Astrocyte of the hippocampus (primary cell): Measurements from ENCODE around the gene HDAC4.

ENCODE experiments used
- DNase-seq: peaks from one replicate; pipeline ENCODE4 v3.0.0; 2011; ENCODE audit warnings: low read depth, low spot score

HDAC4 gene

DNA sequence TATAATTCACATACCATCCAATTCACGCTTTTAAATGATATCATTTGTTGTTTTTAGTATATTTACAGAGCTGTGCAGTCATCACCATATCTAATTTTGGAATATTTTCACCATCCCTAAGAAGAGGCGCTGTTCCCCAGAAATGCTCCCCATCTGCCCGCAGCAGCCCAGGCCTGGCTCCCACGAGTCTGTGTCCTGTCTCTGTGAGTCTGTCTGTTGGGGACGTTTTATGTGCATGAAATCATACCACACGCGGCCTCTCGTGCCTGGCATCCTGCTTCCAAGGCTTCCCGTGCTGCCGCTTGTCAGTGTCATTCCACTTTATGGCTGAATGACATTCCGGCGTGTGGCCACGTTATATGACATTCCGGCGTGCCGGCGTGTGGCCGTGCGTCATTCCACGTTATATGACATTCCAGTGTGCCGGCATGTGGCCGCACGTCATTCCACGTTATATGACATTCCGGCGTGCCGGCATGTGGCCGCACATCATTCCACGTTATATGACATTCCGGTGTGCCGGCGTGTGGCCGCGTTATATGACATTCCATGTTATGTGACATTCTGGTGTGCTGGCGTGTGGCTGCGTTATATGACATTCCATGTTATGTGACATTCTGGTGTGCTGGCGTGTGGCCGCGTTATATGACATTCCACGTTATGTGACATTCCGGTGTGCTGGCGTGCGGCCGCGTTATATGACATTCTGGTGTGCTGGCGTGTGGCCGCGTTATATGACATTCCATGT is 276.5 kb downstream of the HDAC4 start:
- no peak for DNase-seq

GRCh38 chr2:239122421-239123110 is 278.3 kb downstream of the HDAC4 start:
- no peak for DNase-seq

DNA sequence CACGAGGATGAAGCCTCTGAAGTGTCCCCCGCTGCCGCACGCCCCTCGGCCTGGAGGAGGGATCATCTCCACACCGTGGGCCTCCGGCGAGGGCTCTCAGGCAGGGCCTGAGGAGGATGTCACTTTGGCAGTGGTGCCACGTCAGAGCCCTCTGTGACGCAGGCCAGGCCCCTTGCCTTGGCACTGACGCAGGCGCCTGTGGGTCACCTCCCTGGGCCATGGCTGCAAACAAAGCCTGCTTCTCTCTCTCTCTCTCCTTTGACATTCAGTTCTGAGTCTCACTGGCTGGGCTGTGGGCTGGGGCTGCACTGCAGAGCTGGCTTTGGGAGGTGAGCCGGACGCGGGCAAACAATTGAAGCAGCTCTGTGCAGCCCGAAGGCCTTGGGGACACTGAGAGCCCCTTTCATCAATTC is 279.2 kb downstream of the HDAC4 start:
- no peak for DNase-seq

DNA sequence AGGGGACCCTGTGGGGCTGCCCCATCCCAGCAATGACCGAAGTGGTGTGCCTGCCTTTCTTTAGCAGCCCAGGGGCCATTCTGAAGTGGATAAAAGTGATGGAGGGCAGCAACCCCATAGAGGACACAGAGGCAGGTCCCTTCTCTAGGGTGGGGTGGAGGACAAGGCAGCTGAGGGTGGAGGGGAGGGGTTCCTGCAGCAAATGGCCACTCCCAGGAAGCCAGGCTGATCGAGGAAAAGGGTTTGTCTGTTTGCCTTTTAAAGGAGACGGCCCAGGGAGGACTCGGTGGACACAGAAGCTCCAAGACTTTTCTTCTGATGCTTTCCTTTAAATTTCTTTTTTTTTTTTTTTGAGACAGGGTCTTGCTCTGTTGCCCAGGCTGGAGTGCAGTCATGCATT is 280.2 kb downstream of the HDAC4 start:
- no peak for DNase-seq

GRCh38 chr2:239119346-239120126 is 281.3 kb downstream of the HDAC4 start:
- no peak for DNase-seq

GRCh38 chr2:239118675-239119211 is 282.1 kb downstream of the HDAC4 start:
- DNase-seq: no peak

- DNase-seq: no peak
These were observed 282.6 kb downstream of the HDAC4 start for GRCh38 chr2:239118264-239118663.

DNA sequence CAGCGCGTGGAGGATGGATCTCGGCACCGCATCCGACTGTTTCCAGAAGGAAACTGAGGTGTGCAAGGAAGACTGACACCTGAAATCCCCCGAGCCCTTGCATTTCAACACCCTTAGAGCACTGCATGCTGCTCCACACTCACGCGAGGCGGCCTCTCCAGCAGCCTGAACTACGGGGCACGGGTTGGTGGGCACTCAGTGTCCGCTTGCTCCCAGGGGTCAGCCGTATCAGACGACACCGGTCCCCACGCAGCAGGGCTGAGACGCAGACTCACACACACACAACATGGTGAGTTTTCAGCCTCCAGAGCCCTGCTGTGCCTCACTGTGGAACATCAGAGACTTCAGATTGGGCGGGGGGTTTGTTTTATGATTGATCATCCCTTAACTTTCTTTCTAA is 283.0 kb downstream of the HDAC4 start:
- no peak for DNase-seq

DNA sequence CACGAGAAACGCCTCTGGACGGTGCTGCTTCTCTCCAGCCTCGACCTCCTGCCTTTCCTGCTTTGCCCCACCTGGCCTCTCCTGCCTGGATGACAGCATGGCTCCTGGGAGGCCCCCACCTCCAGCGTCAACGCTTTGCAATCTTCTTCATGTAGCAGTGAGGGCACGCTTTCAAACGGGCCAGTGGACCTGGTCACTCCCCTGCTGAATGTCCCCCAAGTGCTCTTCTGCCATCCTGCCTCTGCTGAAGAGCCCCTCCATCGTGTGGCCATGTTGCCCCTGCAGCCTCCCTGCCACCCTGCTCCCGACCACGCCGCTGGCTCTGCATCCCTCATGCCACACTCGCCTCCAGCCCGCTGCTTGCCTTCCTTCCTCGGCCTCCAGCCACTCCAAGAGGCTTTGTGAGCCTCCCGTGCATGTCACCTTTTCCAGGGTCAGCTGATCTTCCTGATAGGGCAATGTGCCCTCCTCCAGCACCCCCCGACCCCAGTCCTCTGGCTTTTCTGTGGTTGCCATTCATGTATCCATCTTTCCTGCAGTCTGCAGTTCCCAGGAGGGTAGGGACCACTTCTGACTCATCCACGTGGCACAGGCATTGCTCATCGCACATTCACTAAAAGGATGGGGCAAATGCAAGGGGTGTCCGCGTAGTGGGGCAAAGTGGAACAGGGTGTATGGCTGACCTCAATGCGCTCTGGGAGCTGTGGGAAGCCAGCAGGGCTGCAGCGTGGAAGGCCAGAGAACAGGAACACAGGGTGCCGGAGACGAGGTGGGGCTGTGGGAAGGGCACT is 284.2 kb downstream of the HDAC4 start:
- peak; percentile 57 for DNase-seq

- no peak for DNase-seq
These were observed 285.2 kb downstream of the HDAC4 start for GRCh38 chr2:239115616-239116015.

DNA sequence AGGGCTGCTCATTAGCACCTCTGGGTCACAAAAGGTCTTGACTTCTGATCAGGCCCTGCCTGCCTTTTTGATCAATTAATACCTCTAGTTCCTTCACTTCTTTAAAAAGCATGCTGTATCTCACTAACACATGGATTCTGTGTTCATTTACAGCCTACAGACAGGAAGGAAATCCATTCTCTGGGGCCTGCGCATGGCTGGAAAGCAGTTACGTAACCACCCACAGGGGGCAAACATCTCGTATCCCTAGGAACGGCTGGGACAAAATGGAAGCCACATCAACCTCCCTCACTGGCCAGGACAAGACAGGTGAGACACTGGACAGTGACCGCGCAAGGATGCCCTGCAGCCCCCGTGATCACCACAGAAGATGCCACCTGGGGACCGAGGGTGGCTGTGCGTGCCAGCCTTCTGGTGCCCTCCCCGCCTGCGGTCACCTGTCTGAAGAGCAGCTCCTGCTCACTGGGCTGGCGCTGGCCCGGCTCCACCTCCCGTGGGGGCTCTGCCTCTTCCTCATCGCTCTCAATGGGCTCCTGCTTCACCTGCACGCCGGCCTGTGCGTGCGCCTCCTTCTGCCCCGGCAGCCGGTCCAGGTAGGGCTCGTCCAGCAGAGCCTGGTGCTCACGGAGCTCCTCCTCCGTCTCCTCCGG is 286.1 kb downstream of the HDAC4 start:
- DNase-seq: no peak

DNA sequence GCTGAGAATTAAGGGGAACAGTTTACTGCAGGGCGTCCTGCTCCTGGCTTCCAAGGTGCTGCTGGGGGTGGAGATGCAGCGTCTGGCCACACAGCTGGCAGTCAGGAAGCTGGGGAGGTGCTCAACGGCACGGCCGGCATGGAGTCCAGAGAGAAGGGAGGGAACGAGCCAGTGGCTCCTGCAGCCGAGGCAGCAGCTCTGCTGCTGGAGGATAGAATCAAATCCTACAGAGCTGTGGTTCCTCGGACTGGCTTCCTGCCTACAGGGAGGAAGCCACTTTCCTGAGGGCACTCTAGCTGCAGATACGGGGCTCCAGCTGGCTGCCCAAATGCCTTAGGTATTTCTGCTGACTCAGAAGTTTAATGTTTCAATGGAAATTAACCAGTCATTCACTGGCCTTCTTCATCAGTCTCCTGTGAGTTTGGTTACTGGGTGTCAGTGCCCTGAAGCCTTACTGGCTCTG is 286.7 kb downstream of the HDAC4 start:
- peak; percentile 64 for DNase-seq

- no peak for DNase-seq
These were observed 287.2 kb downstream of the HDAC4 start for GRCh38 chr2:239113615-239114014.

DNA sequence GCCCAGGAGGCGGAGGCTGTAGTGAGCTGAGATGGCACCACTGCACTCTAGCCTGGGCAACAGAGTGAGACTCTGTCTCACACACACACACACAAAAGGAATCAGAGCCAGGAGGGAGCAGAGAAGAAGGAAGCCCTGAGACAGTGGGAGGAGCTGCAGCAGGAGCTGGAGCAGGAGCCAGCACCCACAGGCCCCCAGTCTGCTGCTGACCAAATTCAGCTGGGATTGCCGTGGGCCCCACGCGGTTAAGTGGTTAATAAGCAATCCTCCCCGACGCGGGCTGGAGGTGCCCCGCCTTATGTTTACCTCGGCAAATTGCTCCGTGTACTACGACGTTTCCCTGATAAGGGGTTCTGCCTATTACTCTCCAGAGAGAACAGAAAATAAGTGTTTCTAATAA is 287.6 kb downstream of the HDAC4 start:
- peak; percentile 50 for DNase-seq

GRCh38 chr2:239112127-239112774 is 288.6 kb downstream of the HDAC4 start:
- no peak for DNase-seq

- DNase-seq: no peak
These were observed 289.3 kb downstream of the HDAC4 start for GRCh38 chr2:239111401-239112100.

DNA sequence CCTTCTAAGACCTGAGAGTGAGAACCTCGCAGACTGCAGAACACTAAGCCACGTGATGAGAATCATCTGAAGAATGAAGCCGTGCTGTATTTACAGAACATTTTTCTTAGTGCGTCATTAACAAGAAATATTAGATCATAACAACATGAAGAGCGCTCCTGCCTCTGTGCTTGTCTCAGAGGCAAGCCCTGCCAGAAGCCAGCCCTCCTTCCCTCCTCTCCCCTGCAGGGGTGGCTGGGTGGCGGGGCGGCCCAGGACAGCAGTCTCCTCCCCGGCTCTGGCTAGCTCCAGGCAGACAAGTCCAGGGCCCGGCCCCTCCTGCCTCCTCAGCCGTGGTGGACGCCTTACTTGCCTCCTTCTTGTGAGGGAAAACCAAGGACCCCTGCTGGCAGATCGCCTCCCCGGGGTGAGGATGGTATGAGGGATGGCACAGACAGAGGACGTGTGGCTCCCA is 290.2 kb downstream of the HDAC4 start:
- no peak for DNase-seq

- no peak for DNase-seq
These were observed 290.8 kb downstream of the HDAC4 start for GRCh38 chr2:239109928-239110545.
